ENCODE measurements around the gene TBPL1. TPM values are rescaled to one million over a fixed set of nuclear protein-coding genes. Genes with fewer than 3 reads are reported as not detected.
A peak's percentile ranks its signal among the peaks of the same experiment; 100 is the strongest.

Gene TBPL1
- total and polyA plus RNA-seq, 2 of the 13 experiments (the other 11 are each of a cell fraction or from before 2014, with no cell fraction given), result 25.3 to 39.3 TPM

GRCh38 chr6:133951881-133952814, 876 bp upstream of the TBPL1 start (continued):
- no peak for TF ChIP-seq HNF1A (IDR thresholded peaks at IDR 0.05; ENCODE audit: low read depth)
- peak; percentile 57; the same call in 1 of the 2 replicates for TF ChIP-seq HNF1A (CRISPR knock-in tag; IDR thresholded peaks at IDR 0.05; ENCODE audit: borderline replicate concordance)
- TF ChIP-seq ZNF547 (CRISPR knock-in tag; IDR thresholded peaks at IDR 0.05), result peak; percentile 57
- TF ChIP-seq EP300 (IDR thresholded peaks at IDR 0.05; ENCODE audit: low read depth in 2 of 2, low read length in 2 of 2), result no peak
- peak; percentile 28; the same call in 1 of the 2 replicates for TF ChIP-seq EP300 (CRISPR knock-in tag; IDR thresholded peaks at IDR 0.05; ENCODE audit: borderline replicate concordance)
- no peak for TF ChIP-seq ZXDC (CRISPR knock-in tag; IDR thresholded peaks at IDR 0.05)
- no peak for TF ChIP-seq ZNF510 (CRISPR knock-in tag; IDR thresholded peaks at IDR 0.05; ENCODE audit: low read depth)
- TF ChIP-seq SP1 (IDR thresholded peaks at IDR 0.05), result no peak
- no peak for TF ChIP-seq SP1 (CRISPR knock-in tag; IDR thresholded peaks at IDR 0.05)
- TF ChIP-seq ZFP62 (CRISPR knock-in tag; IDR thresholded peaks at IDR 0.05), result no peak
- no peak for TF ChIP-seq CCAR2 (optimal IDR thresholded peaks at IDR 0.05; ENCODE audit: low read depth, low read length)
- TF ChIP-seq GZF1 (CRISPR knock-in tag; IDR thresholded peaks at IDR 0.05), result no peak
- TF ChIP-seq HIC2 (CRISPR knock-in tag; IDR thresholded peaks at IDR 0.05; ENCODE audit: low read depth), result no peak
- TF ChIP-seq ATRX (CRISPR knock-in tag; IDR thresholded peaks at IDR 0.05; ENCODE audit: borderline replicate concordance), result no peak
- peak; percentile 10; the same call in 1 of the 2 replicates for TF ChIP-seq SMAD1 (CRISPR knock-in tag; IDR thresholded peaks at IDR 0.05; ENCODE audit: borderline replicate concordance, low read depth)
- TF ChIP-seq SNAPC2 (CRISPR knock-in tag; IDR thresholded peaks at IDR 0.05), result no peak
- peak; percentile 45; the same call in 1 of the 2 replicates for TF ChIP-seq ZSCAN31 (CRISPR knock-in tag; IDR thresholded peaks at IDR 0.05; ENCODE audit: low read depth)
- no peak for TF ChIP-seq ZNF572 (CRISPR knock-in tag; IDR thresholded peaks at IDR 0.05)
- TF ChIP-seq RBM22 (optimal IDR thresholded peaks at IDR 0.05; ENCODE audit: low read length), result no peak
- no peak for TF ChIP-seq HOXA3 (CRISPR knock-in tag; IDR thresholded peaks at IDR 0.05)
- no peak for TF ChIP-seq HMGA1 (CRISPR knock-in tag; conservative IDR thresholded peaks at IDR 0.05)
- TF ChIP-seq SNRNP70 (IDR thresholded peaks at IDR 0.05; ENCODE audit: low read depth, low read length), result no peak
